Endothelial cell (in vitro differentiated cells): ENCODE data around the gene PPDPF. TPM values are rescaled to one million over a fixed set of nuclear protein-coding genes. Genes with fewer than 3 reads are reported as not detected.

ENCODE experiments used
- DNase-seq: peaks from one replicate; pipeline ENCODE4 v3.0.0; 2021; ENCODE audit warnings: low spot score
- H3K27ac Mint-ChIP-seq: one replicate; pipeline ENCODE4 v1.8.0; 2021; ENCODE audit warnings: mixed read lengths, inconsistent platforms; ENCODE audit not compliant: unreplicated experiment
- H3K27me3 Mint-ChIP-seq: one replicate; pipeline ENCODE4 v1.8.0; 2021; ENCODE audit warnings: mild to moderate bottlenecking, moderate library complexity, mixed read lengths, inconsistent platforms; ENCODE audit not compliant: unreplicated experiment
- H3K36me3 Mint-ChIP-seq: one replicate; pipeline ENCODE4 v1.8.0; 2021; ENCODE audit warnings: mild to moderate bottlenecking, low read depth, mixed read lengths, inconsistent platforms; ENCODE audit not compliant: unreplicated experiment
- H3K4me1 Mint-ChIP-seq: one replicate; pipeline ENCODE4 v1.8.0; 2021; ENCODE audit warnings: mild to moderate bottlenecking, mixed read lengths, inconsistent platforms; ENCODE audit not compliant: unreplicated experiment
- H3K4me3 Mint-ChIP-seq: one replicate; pipeline ENCODE4 v1.8.0; 2021; ENCODE audit warnings: mild to moderate bottlenecking, mixed read lengths, inconsistent platforms; ENCODE audit not compliant: unreplicated experiment
- H3K9me3 Mint-ChIP-seq: one replicate; pipeline ENCODE4 v1.8.0; 2021; ENCODE audit warnings: mixed read lengths, inconsistent platforms; ENCODE audit not compliant: unreplicated experiment
- total RNA-seq: library from RNA; stranded (reverse); fragmentation: NEBNext Ultra II Directional; extraction: Animal tissue kit (Norgen Biotek cat#: 25700); gene quantifications from one replicate; pipeline ENCODE4 v1.2.1, GENCODE V29; 2021; ENCODE audit not compliant: unreplicated experiment
- TF ChIP-seq, protein P1 (sequence below): fragments of 200-600 bp; sonication (generic); IDR thresholded peaks from one replicate; pipeline ENCODE4 v1.5.0; 2021; ENCODE audit warnings: antibody characterized with exemption; ENCODE audit not compliant: unreplicated experiment

Gene PPDPF
- total RNA-seq, 1 donor from 2014 or later, result 151 TPM

GRCh38 chr20:63488315-63489251 lies 32.0 kb upstream of the PPDPF start:
- Mint-ChIP-seq H3K36me3 (peaks cover 15% of the 10 kb centered on the region), H3K9me3 (no peaks in the 10 kb centered on the region), H3K4me1 (no peaks in the 10 kb centered on the region), H3K27ac (no peak overlapping the region), H3K4me3 (no peak overlapping the region), H3K27me3 (peaks cover 7% of the 10 kb centered on the region)
- DNase-seq, result no peak
- TF ChIP-seq, protein P1, sequence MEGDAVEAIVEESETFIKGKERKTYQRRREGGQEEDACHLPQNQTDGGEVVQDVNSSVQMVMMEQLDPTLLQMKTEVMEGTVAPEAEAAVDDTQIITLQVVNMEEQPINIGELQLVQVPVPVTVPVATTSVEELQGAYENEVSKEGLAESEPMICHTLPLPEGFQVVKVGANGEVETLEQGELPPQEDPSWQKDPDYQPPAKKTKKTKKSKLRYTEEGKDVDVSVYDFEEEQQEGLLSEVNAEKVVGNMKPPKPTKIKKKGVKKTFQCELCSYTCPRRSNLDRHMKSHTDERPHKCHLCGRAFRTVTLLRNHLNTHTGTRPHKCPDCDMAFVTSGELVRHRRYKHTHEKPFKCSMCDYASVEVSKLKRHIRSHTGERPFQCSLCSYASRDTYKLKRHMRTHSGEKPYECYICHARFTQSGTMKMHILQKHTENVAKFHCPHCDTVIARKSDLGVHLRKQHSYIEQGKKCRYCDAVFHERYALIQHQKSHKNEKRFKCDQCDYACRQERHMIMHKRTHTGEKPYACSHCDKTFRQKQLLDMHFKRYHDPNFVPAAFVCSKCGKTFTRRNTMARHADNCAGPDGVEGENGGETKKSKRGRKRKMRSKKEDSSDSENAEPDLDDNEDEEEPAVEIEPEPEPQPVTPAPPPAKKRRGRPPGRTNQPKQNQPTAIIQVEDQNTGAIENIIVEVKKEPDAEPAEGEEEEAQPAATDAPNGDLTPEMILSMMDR, result no peak

GRCh38 chr20:63490416-63490815 lies 30.1 kb upstream of the PPDPF start:
- H3K9me3 Mint-ChIP-seq, result no peaks in the 10 kb centered on the region
- no peaks in the 10 kb centered on the region for H3K4me1 Mint-ChIP-seq
- H3K36me3 Mint-ChIP-seq, result peaks cover 15% of the 10 kb centered on the region
- TF ChIP-seq, protein P1, result no peak
- H3K4me3 Mint-ChIP-seq, result no peak overlapping the region
- DNase-seq, result no peak
- peaks cover 7% of the 10 kb centered on the region for H3K27me3 Mint-ChIP-seq
- no peak overlapping the region for H3K27ac Mint-ChIP-seq

GRCh38 chr20:63491078-63491477 lies 29.5 kb upstream of the PPDPF start:
- no peak overlapping the region for H3K27ac Mint-ChIP-seq
- peaks cover 15% of the 10 kb centered on the region for H3K36me3 Mint-ChIP-seq

GRCh38 chr20:63491635-63492230 lies 28.8 kb upstream of the PPDPF start:
- no peak overlapping the region for H3K27ac Mint-ChIP-seq
- H3K4me1 Mint-ChIP-seq, result no peaks in the 10 kb centered on the region
- peaks cover 15% of the 10 kb centered on the region for H3K36me3 Mint-ChIP-seq
- TF ChIP-seq, protein P1, result no peak
- DNase-seq, result no peak
- H3K9me3 Mint-ChIP-seq, result no peaks in the 10 kb centered on the region
- H3K27me3 Mint-ChIP-seq, result peaks cover 8% of the 10 kb centered on the region
- no peak overlapping the region for H3K4me3 Mint-ChIP-seq

More at GRCh38 chr20:63491078-63491477, 29.5 kb upstream of the PPDPF start:
- TF ChIP-seq, protein P1, result no peak
- Mint-ChIP-seq H3K9me3 (no peaks in the 10 kb centered on the region), H3K4me3 (no peak overlapping the region), H3K27me3 (peaks cover 7% of the 10 kb centered on the region), H3K4me1 (no peaks in the 10 kb centered on the region)
- no peak for DNase-seq

DNA sequence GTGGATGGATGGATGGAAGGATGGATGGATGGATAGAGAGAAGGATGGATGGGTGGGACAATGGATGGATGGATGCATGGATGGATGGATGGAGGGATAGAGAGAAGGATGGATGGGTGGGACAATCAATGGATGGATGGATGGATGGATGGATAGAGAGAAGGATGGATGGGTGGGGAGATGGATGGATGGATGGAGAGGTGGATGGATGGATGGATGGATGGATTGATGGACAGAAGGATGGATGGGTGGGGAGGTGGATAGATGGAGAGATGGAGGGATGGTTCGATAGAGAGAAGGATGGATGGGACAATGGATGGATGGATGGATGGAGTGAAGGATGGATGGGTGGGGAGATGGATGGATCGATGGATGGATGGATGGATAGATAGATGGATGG lies 28.0 kb upstream of the PPDPF start:
- peak overlapping the region; percentile 32 for H3K4me3 Mint-ChIP-seq
- DNase-seq, result no peak
- H3K9me3 Mint-ChIP-seq, result no peaks in the 10 kb centered on the region
- H3K27me3 Mint-ChIP-seq, result peaks cover 11% of the 10 kb centered on the region
- H3K4me1 Mint-ChIP-seq, result no peaks in the 10 kb centered on the region
- no peak overlapping the region for H3K27ac Mint-ChIP-seq
- H3K36me3 Mint-ChIP-seq, result peaks cover 15% of the 10 kb centered on the region
- TF ChIP-seq, protein P1, result no peak
